Neuronal stem cell (in vitro differentiated cells): Measurements from ENCODE around the gene ZNF609.
"Not testable (repeated sequence)": the region's sequence is repeated elsewhere in the genome, so short reads cannot be mapped to it uniquely, and the experiment has no call there.

Experiments
- DNase-seq: peaks from one replicate; pipeline ENCODE4 v3.0.0-alpha.2; 2013; ENCODE audit warnings: low spot score
- H2AFZ ChIP-seq: one replicate; pipeline ENCODE4 v1.6.1; 2013; ENCODE audit warnings: mild to moderate bottlenecking, low read length, inconsistent platforms
- H2AK5ac ChIP-seq: 2 replicates; pipeline ENCODE4 v1.6.1; 2013; ENCODE audit warnings: low read depth, mild to moderate bottlenecking, inconsistent platforms, low read length, moderate library complexity, mixed read lengths
- H2BK120ac ChIP-seq: 2 replicates; pipeline ENCODE4 v1.6.1; 2013; ENCODE audit warnings: low read depth, mild to moderate bottlenecking, inconsistent platforms, low read length, moderate library complexity, mixed read lengths
- H2BK12ac ChIP-seq: one replicate; pipeline ENCODE4 v1.6.1; 2013; ENCODE audit warnings: low read length, inconsistent platforms
- H2BK15ac ChIP-seq: 2 replicates; pipeline ENCODE4 v1.6.1; 2013; ENCODE audit warnings: mild to moderate bottlenecking, low read length, inconsistent platforms, mixed read lengths
- H2BK5ac ChIP-seq: one replicate; pipeline ENCODE4 v1.6.1; 2013; ENCODE audit warnings: inconsistent platforms, mild to moderate bottlenecking, low read length, moderate library complexity
- H3K14ac ChIP-seq: one replicate; pipeline ENCODE4 v1.6.1; 2013; ENCODE audit warnings: low read length, inconsistent platforms
- H3K18ac ChIP-seq: 2 replicates; pipeline ENCODE4 v1.6.1; 2013; ENCODE audit warnings: low read length, inconsistent platforms
- H3K23ac ChIP-seq: 2 replicates; pipeline ENCODE4 v1.6.1; 2013; ENCODE audit warnings: low read depth, mild to moderate bottlenecking, mixed read lengths, low read length, inconsistent platforms; ENCODE audit not compliant: poor library complexity
- H3K27ac ChIP-seq: replicated peaks from 3 replicates; pipeline ENCODE4 v1.5.1; 2013; ENCODE audit warnings: low read length, inconsistent platforms
- H3K27me3 ChIP-seq, 3 experiments: 2 replicates each; pipeline ENCODE4 v1.6.1; 2013; ENCODE audit warnings: low read length in 3 of 3, mild to moderate bottlenecking in 2 of 3, inconsistent platforms in 1 of 3, low read depth in 1 of 3, mixed read lengths in 1 of 3, moderate library complexity in 1 of 3; ENCODE audit not compliant: control insufficient read depth in 3 of 3, insufficient read depth in 3 of 3
- H3K36me3 ChIP-seq, 2 donors: replicated peaks in 1 of 2; 2 replicates each; pipeline ENCODE4 v1.6.1; 2013; ENCODE audit warnings: low read length in 2 of 2; ENCODE audit not compliant: control insufficient read depth in 2 of 2, insufficient read depth in 2 of 2
- H3K4ac ChIP-seq: 2 replicates; pipeline ENCODE4 v1.6.1; 2013; ENCODE audit warnings: inconsistent platforms, mild to moderate bottlenecking, low read length, moderate library complexity
- H3K4me1 ChIP-seq, 2 donors: 1 replicate in 1 of 2; 2 replicates in 1 of 2; pipeline ENCODE4 v1.6.1; 2013; ENCODE audit warnings: low read length in 2 of 2, low read depth in 1 of 2; ENCODE audit not compliant: control insufficient read depth in 2 of 2, insufficient read depth in 1 of 2
- H3K4me2 ChIP-seq: one replicate; pipeline ENCODE4 v1.6.1; 2013; ENCODE audit warnings: mild to moderate bottlenecking, low read length, inconsistent platforms; ENCODE audit not compliant: insufficient read depth, poor library complexity, severe bottlenecking
- H3K4me3 ChIP-seq, 2 donors: 2 replicates each; pipeline ENCODE4 v1.5.1; 2013; ENCODE audit warnings: low read length in 2 of 2, mild to moderate bottlenecking in 2 of 2, inconsistent platforms in 1 of 2, moderate library complexity in 1 of 2
- H3K79me1 ChIP-seq: one replicate; pipeline ENCODE4 v1.6.1; 2013; ENCODE audit warnings: low read depth, mild to moderate bottlenecking, inconsistent platforms, low read length, moderate library complexity
- H3K9ac ChIP-seq: one replicate; pipeline ENCODE4 v1.6.1; 2013; ENCODE audit warnings: mild to moderate bottlenecking, low read depth, low read length, inconsistent platforms; ENCODE audit not compliant: poor library complexity
- H3K9me3 ChIP-seq, 2 donors: replicated peaks in 1 of 2; 2 replicates each; pipeline versions ENCODE3 to v1.6.1; 2013; ENCODE audit warnings: low read length in 2 of 2, mild to moderate bottlenecking in 2 of 2, inconsistent platforms in 1 of 2, low read depth in 1 of 2, mixed read lengths in 1 of 2, moderate library complexity in 1 of 2; ENCODE audit not compliant: control insufficient read depth in 2 of 2, insufficient read depth in 1 of 2
- H4K8ac ChIP-seq: one replicate; pipeline ENCODE4 v1.6.1; 2013; ENCODE audit warnings: low read depth, mild to moderate bottlenecking, inconsistent platforms, low read length, moderate library complexity
- H4K91ac ChIP-seq: one replicate; pipeline ENCODE4 v1.6.1; 2013; ENCODE audit warnings: low read length, low read depth, mild to moderate bottlenecking, inconsistent platforms; ENCODE audit not compliant: poor library complexity
- WGBS, 2 donors: extraction: QIAGEN DNeasy Blood & Tissue Kit; methylation state at CpG; one replicate each; pipeline ENCODE4 v1.1.7; 2013; ENCODE audit warnings: missing lambda C conversion rate in 2 of 2, mixed read lengths in 1 of 2; ENCODE audit not compliant: insufficient read length in 2 of 2, insufficient replicate concordance in 1 of 2; ENCODE audit errors: extremely low coverage in 2 of 2; 5-methylcytosine and 5-hydroxymethylcytosine counted together

ZNF609 gene

DNA sequence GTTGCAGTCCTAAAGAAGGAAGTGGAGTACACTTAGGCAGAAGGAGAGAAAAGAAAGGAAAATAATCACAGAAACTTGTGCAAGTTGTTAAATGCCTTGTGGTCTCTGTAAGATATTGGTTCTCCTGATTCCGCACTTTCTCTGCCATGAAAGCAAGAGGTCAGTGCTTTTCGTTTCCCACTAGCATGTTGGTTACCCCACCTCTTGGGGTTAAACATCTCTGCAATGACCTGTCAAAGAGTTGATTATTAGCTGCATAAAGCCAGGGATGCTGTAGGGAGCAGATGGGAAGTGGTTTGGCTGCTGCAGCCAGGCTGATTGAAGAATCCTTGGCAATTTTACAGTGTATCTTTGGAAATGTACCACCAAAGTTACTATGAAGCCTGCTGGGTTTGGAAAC, 33.3 kb downstream of the ZNF609 start:
- no peaks in the 10 kb centered on the region for H3K9me3 ChIP-seq
- no peak overlapping the region for H3K9ac ChIP-seq
- H3K14ac ChIP-seq = no peak overlapping the region
- H3K23ac ChIP-seq = no peak overlapping the region
- no peaks in the 10 kb centered on the region for H3K27me3 ChIP-seq
- no peak overlapping the region for H3K27ac ChIP-seq
- no peak overlapping the region for H2BK5ac ChIP-seq
- no peak overlapping the region for H2BK12ac ChIP-seq
- no CpG with 5 or more reads among the region's 2 CpGs for WGBS, 2 donors
- no peak overlapping the region for H2AFZ ChIP-seq
- no peak overlapping the region for H4K91ac ChIP-seq
- DNase-seq = no peak
- no peak overlapping the region for H2AK5ac ChIP-seq
- H2BK120ac ChIP-seq = no peak overlapping the region
- H3K4me1 ChIP-seq = no peaks in the 10 kb centered on the region
- no peaks in the 10 kb centered on the region for H3K79me1 ChIP-seq
- peaks cover 0 to 54% of the 10 kb centered on the region in 2 donors for H3K36me3 ChIP-seq
- H3K4me3 ChIP-seq = no peak overlapping the region
- no peak overlapping the region for H3K4me2 ChIP-seq
- H2BK15ac ChIP-seq = no peak overlapping the region
- H3K18ac ChIP-seq = no peak overlapping the region
- H4K8ac ChIP-seq = no peak overlapping the region
- H3K4ac ChIP-seq = no peak overlapping the region

DNA sequence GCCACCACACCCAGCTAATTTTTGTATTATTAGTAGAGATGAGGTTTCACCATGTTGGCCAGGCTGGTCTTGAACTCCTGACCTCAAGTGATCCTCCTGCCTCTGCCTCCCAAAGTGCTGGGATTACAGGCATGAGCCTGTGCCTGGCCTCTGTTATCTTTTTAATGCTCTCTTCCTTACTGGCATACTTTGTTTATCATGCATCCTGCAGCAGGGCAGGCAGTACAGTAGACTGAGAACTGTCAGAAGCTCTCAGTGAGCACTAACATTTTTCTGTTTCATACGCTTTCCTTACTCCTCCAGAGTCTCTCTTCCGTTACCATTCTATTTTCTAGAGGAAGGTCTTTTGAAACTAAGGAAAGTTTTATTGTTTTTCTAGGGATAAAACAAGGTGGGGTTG, 35.6 kb downstream of the ZNF609 start:
- not testable (repeated sequence) for H2BK12ac ChIP-seq, H3K27ac ChIP-seq, H3K14ac ChIP-seq, DNase-seq, H3K4me2 ChIP-seq, H3K4ac ChIP-seq, H3K4me3 ChIP-seq, H2BK15ac ChIP-seq, H3K9me3 ChIP-seq, H4K91ac ChIP-seq, H3K4me1 ChIP-seq, H3K23ac ChIP-seq, H4K8ac ChIP-seq, H2AFZ ChIP-seq, H3K9ac ChIP-seq, H3K27me3 ChIP-seq, H3K79me1 ChIP-seq, H3K18ac ChIP-seq, H2BK120ac ChIP-seq, H2BK5ac ChIP-seq, H2AK5ac ChIP-seq
- WGBS, 2 donors = no CpG with 5 or more reads among the region's 2 CpGs
- peaks cover 15 to 62% of the 10 kb centered on the region in 2 donors for H3K36me3 ChIP-seq

- Histone ChIP-seq H3K36me3 (peaks cover 18 to 76% of the 10 kb centered on the region in 2 donors), H3K4me1 (peaks cover 5 to 19% of the 10 kb centered on the region in 2 donors), H4K8ac (no peak overlapping the region)
Measured at GRCh38 chr15:64500695-64501395, 40.5 kb downstream of the ZNF609 start.

GRCh38 chr15:64501396-64501715, 41.0 kb downstream of the ZNF609 start:
- H3K14ac ChIP-seq = no peak overlapping the region
- no peak for DNase-seq
- no peak overlapping the region for H3K9ac ChIP-seq
- no peak overlapping the region for H3K23ac ChIP-seq
- no peak overlapping the region for H3K18ac ChIP-seq
- no peak overlapping the region for H2AFZ ChIP-seq
- H4K91ac ChIP-seq = no peak overlapping the region
- peaks cover 18 to 72% of the 10 kb centered on the region in 2 donors for H3K36me3 ChIP-seq
- no peak overlapping the region for H2AK5ac ChIP-seq
- H3K27me3 ChIP-seq = no peaks in the 10 kb centered on the region
- H3K79me1 ChIP-seq = peaks cover 2% of the 10 kb centered on the region
- no peak overlapping the region for H2BK5ac ChIP-seq
- H4K8ac ChIP-seq = no peak overlapping the region
- H2BK12ac ChIP-seq = no peak overlapping the region
- H3K4me2 ChIP-seq = no peak overlapping the region
- H2BK15ac ChIP-seq = no peak overlapping the region
- WGBS, 2 donors = no CpG with 5 or more reads among the region's 1 CpG
- H3K9me3 ChIP-seq = no peaks in the 10 kb centered on the region
- H3K4me1 ChIP-seq = peaks cover 5 to 19% of the 10 kb centered on the region in 2 donors
- H3K4me3 ChIP-seq = no peak overlapping the region
- no peak overlapping the region for H3K4ac ChIP-seq
- no peak overlapping the region for H2BK120ac ChIP-seq
- no peak overlapping the region for H3K27ac ChIP-seq

More at GRCh38 chr15:64500695-64501395, 40.5 kb downstream of the ZNF609 start:
- H3K14ac ChIP-seq = no peak overlapping the region
- no peak overlapping the region for H2BK12ac ChIP-seq
- no peaks in the 10 kb centered on the region for H3K27me3 ChIP-seq
- no peak overlapping the region for H3K4ac ChIP-seq
- no peak overlapping the region for H3K9ac ChIP-seq
- H2AFZ ChIP-seq = no peak overlapping the region
- no CpG with 5 or more reads among the region's 3 CpGs for WGBS, 2 donors
- H3K4me2 ChIP-seq = no peak overlapping the region
- no peak overlapping the region for H3K23ac ChIP-seq
- H3K18ac ChIP-seq = no peak overlapping the region
- no peak overlapping the region for H2BK120ac ChIP-seq
- no peak overlapping the region for H3K27ac ChIP-seq
- H3K4me3 ChIP-seq = no peak overlapping the region
- H4K91ac ChIP-seq = no peak overlapping the region
- H3K9me3 ChIP-seq = no peaks in the 10 kb centered on the region
- H2AK5ac ChIP-seq = no peak overlapping the region
- DNase-seq = no peak
- no peak overlapping the region for H2BK15ac ChIP-seq
- peaks cover 2% of the 10 kb centered on the region for H3K79me1 ChIP-seq
- H2BK5ac ChIP-seq = no peak overlapping the region
